ENCODE data around the gene ATP5MC3. TPM values are rescaled to one million over a fixed set of nuclear protein-coding genes. Genes with fewer than 3 reads are reported as not detected.

The ATP5MC3 gene
- total RNA-seq, 1 donor = 87.2 TPM

DNA sequence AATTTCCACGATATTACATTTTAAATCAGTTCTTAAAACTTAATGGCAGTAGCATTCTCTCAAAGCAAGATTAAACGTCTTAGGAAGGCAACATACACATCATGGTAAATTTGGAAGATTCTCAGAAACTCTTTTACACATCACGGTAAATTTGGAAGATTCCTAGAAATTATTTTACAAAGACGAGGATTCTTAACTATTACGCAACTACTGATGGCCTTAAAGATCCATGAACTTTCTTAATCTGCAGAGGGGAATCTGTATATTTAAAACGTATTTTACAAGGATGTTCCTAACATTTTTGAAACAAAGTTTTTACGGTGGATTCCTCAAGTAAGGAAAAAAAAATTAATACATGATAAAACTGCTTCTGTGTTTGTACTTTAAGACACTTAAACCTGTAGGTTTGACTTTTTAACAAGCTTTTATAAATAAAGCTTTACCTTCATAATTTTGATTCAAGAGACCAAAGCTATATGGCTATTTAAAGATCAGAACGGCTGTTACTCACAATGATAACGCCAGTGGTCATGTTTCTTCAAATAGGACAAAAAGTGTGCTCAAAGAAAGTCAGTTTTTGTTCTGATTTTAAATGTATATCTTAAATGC is 15.2 kb downstream of the ATP5MC3 start:
- H4K20me1 ChIP-seq (ENCODE audit: insufficient read depth, low read length) = peaks cover 40% of the 10 kb centered on the region
- peak overlapping the region; percentile 90 for H3K4me3 ChIP-seq (ENCODE audit: insufficient read depth, low read length)
- H3K4me2 ChIP-seq (ENCODE audit: insufficient read depth, low read length) = peak overlapping the region; percentile 80
- no peaks in the 10 kb centered on the region for H3K27me3 ChIP-seq (ENCODE audit: insufficient read depth, low read length)
- H3K4me1 ChIP-seq (ENCODE audit: insufficient read depth, low read length) = peaks cover 19% of the 10 kb centered on the region
- no peaks in the 10 kb centered on the region for H3K36me3 ChIP-seq (ENCODE audit: insufficient read depth, low read length)
- H2AFZ ChIP-seq (ENCODE audit: low read length) = no peak overlapping the region
- peaks cover 65% of the 10 kb centered on the region for H3K79me2 ChIP-seq (ENCODE audit: insufficient read depth, low read length)
- no peaks in the 10 kb centered on the region for H3K9me3 ChIP-seq (ENCODE audit: low read depth, low read length)
- TF ChIP-seq, protein P1, sequence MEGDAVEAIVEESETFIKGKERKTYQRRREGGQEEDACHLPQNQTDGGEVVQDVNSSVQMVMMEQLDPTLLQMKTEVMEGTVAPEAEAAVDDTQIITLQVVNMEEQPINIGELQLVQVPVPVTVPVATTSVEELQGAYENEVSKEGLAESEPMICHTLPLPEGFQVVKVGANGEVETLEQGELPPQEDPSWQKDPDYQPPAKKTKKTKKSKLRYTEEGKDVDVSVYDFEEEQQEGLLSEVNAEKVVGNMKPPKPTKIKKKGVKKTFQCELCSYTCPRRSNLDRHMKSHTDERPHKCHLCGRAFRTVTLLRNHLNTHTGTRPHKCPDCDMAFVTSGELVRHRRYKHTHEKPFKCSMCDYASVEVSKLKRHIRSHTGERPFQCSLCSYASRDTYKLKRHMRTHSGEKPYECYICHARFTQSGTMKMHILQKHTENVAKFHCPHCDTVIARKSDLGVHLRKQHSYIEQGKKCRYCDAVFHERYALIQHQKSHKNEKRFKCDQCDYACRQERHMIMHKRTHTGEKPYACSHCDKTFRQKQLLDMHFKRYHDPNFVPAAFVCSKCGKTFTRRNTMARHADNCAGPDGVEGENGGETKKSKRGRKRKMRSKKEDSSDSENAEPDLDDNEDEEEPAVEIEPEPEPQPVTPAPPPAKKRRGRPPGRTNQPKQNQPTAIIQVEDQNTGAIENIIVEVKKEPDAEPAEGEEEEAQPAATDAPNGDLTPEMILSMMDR (IDR thresholded peaks at IDR 0.05; ENCODE audit: extremely low read depth, low read depth, low read length) = no peak
- peak overlapping the region; percentile 96 for H3K27ac ChIP-seq (ENCODE audit: low read depth, low read length)
- no peak for DNase-seq (ENCODE audit: insufficient read length, low spot score, missing footprints)

DNA sequence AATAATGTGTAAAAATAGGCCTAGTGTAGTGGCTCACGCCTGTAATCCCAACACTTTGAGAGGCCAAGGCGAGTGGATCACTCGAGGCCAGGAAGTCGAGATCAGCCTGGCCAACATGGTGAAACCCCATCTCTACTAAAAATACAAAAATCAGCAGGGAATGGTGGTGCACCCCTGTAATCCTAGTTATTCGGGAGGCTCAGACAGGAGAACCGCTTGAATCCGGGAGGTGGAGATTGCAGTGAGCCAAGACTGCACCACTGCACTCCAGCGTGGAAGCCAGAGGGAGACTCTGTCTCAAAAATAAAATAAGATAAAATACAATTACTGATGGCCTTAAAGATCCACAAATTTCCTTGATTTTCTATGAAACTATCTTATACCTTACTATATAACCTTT is 17.3 kb downstream of the ATP5MC3 start:
- peaks cover 85% of the 10 kb centered on the region for H3K79me2 ChIP-seq (ENCODE audit: insufficient read depth, low read length)
- H4K20me1 ChIP-seq (ENCODE audit: insufficient read depth, low read length) = peaks cover 60% of the 10 kb centered on the region
- H3K27ac ChIP-seq (ENCODE audit: low read depth, low read length) = no peak overlapping the region
- H2AFZ ChIP-seq (ENCODE audit: low read length) = no peak overlapping the region
- H3K4me3 ChIP-seq (ENCODE audit: insufficient read depth, low read length) = no peak overlapping the region
- peaks cover 18% of the 10 kb centered on the region for H3K4me1 ChIP-seq (ENCODE audit: insufficient read depth, low read length)
- no peak overlapping the region for H3K4me2 ChIP-seq (ENCODE audit: insufficient read depth, low read length)
- TF ChIP-seq, protein P1 (IDR thresholded peaks at IDR 0.05; ENCODE audit: extremely low read depth, low read depth, low read length) = no peak
- H3K27me3 ChIP-seq (ENCODE audit: insufficient read depth, low read length) = no peaks in the 10 kb centered on the region
- H3K9me3 ChIP-seq (ENCODE audit: low read depth, low read length) = no peaks in the 10 kb centered on the region
- no peaks in the 10 kb centered on the region for H3K36me3 ChIP-seq (ENCODE audit: insufficient read depth, low read length)
- DNase-seq (ENCODE audit: insufficient read length, low spot score, missing footprints) = no peak

DNA sequence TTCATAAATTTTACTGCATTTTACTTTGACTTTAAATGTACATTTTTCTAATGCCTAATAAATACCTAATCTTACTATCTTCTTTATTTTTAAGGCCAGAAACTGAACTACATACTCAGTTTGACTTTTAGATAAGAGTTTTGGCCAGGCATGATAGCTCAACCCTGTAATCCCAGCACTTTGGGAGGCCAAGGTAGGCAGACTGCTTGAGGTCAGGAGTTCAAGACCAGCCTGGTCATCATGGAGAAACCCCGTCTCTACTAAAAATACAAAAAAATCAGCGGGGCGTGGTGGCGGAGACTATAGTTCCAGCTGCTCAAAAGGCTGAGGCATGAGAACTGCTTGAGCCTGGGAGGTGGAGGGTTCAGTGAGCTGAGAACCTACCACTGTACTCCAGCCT is 22.6 kb downstream of the ATP5MC3 start:
- Histone ChIP-seq H3K27ac (ENCODE audit: low read depth, low read length) (no peak overlapping the region), H3K27me3 (ENCODE audit: insufficient read depth, low read length) (no peaks in the 10 kb centered on the region), H2AFZ (ENCODE audit: low read length) (no peak overlapping the region), H3K9me3 (ENCODE audit: low read depth, low read length) (no peaks in the 10 kb centered on the region), H3K4me2 (ENCODE audit: insufficient read depth, low read length) (no peak overlapping the region), H3K4me3 (ENCODE audit: insufficient read depth, low read length) (no peak overlapping the region), H3K79me2 (ENCODE audit: insufficient read depth, low read length) (peaks cover 93% of the 10 kb centered on the region), H3K36me3 (ENCODE audit: insufficient read depth, low read length) (no peaks in the 10 kb centered on the region), H4K20me1 (ENCODE audit: insufficient read depth, low read length) (peaks cover 47% of the 10 kb centered on the region), H3K4me1 (ENCODE audit: insufficient read depth, low read length) (peaks cover 9% of the 10 kb centered on the region)
- no peak for DNase-seq (ENCODE audit: insufficient read length, low spot score, missing footprints)
- TF ChIP-seq, protein P1 (IDR thresholded peaks at IDR 0.05; ENCODE audit: extremely low read depth, low read depth, low read length) = no peak

DNA sequence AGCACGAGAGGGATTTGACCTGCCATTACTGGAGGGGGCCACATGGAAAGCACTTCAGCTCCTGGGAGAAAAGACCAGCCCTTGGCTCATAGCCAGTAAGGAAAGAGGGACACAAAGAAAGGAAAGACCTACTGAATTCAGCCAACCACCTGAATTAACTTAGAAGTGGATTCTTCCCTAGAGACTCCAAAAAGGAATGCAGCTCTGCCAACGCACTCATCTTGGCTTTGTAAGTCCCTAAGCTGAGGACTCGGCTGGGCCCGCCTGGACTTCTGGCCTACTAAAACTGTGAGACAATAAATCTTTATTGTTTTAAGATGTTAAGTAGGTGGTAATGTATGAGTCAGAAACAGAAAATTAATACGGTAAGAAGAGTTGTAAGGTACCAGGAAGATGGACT is 25.0 kb downstream of the ATP5MC3 start:
- Histone ChIP-seq H3K27me3 (ENCODE audit: insufficient read depth, low read length) (no peaks in the 10 kb centered on the region), H3K9me3 (ENCODE audit: low read depth, low read length) (no peaks in the 10 kb centered on the region), H3K4me2 (ENCODE audit: insufficient read depth, low read length) (no peak overlapping the region), H3K36me3 (ENCODE audit: insufficient read depth, low read length) (no peaks in the 10 kb centered on the region), H3K79me2 (ENCODE audit: insufficient read depth, low read length) (peaks cover 96% of the 10 kb centered on the region), H3K4me3 (ENCODE audit: insufficient read depth, low read length) (no peak overlapping the region), H3K27ac (ENCODE audit: low read depth, low read length) (no peak overlapping the region), H3K4me1 (ENCODE audit: insufficient read depth, low read length) (peaks cover 15% of the 10 kb centered on the region), H2AFZ (ENCODE audit: low read length) (no peak overlapping the region), H4K20me1 (ENCODE audit: insufficient read depth, low read length) (peaks cover 56% of the 10 kb centered on the region)
- peak; percentile 1 for DNase-seq (ENCODE audit: insufficient read length, low spot score, missing footprints)
- TF ChIP-seq, protein P1 (IDR thresholded peaks at IDR 0.05; ENCODE audit: extremely low read depth, low read depth, low read length) = no peak
